Activated naive CD4-positive, alpha-beta T cell treated with anti-CD3 and anti-CD28 coated beads, Interleukin-2, amount 50 U/mL, for 16 hours (primary cell): Measurements from ENCODE around the gene RAB33B.
"Not testable (repeated sequence)": the region's sequence is repeated elsewhere in the genome, so short reads cannot be mapped to it uniquely, and the experiment has no call there.

Experiments used
- DNase-seq: peaks from one replicate; pipeline ENCODE4 v3.0.0-alpha.2; 2020

RAB33B gene

GRCh38 chr4:139454111-139455045, at the start of gene RAB33B:
Gene RAB33B (plus strand): TSS chr4:139454121. CDS start chr4:139454196, 75 bp downstream.
- DNase-seq = no peak

DNA sequence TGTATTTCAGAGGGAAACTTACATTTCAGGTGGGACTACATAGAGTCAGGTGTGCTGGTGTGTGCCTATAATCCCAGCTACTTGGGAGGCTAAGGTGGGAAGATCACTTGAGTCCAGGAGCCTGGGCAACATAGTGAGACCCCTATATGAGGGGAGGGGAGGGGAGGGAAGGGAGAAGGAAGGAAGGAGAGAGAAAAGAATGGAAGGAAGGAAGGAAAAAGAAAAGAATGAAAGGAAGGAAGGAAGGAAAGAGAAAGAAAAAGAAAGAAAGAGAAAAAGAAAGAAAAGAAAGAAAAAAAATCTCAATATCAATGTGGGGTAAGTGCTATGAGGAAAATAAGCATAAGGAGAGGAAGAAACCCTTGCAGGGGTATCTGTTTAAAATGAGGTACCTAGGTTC, 43.6 kb upstream of the RAB33B start:
- DNase-seq = no peak

- not testable (repeated sequence) for DNase-seq
Observed at GRCh38 chr4:139414671-139415210, 39.2 kb upstream of the RAB33B start.

- no peak for DNase-seq
Observed at GRCh38 chr4:139416073-139416673, 37.7 kb upstream of the RAB33B start.

DNA sequence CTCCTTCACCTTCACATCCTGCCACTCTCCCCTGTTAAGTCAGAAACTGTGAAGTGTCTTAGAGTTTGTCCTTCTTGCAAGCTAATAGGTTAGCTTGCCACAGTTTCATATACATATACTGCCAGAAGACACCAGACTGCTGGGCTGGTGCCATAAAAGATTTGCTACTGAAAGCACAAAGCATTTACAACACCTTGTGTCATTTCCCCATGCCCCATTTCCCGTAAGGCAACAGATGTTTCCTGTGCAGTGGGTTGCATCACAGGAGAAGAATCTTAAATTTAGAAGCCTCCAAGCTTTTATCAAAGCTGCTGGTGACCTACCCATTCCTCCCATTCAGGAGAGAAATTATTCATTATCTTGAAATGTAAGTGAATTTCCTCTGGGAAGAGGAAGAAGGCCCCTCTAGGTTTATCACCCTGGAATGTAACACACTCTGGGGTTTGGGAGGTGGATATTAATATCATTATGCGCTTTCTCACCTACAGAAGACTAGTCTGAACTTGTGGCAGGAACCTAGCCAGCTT, 34.5 kb upstream of the RAB33B start:
- DNase-seq = no peak

DNA sequence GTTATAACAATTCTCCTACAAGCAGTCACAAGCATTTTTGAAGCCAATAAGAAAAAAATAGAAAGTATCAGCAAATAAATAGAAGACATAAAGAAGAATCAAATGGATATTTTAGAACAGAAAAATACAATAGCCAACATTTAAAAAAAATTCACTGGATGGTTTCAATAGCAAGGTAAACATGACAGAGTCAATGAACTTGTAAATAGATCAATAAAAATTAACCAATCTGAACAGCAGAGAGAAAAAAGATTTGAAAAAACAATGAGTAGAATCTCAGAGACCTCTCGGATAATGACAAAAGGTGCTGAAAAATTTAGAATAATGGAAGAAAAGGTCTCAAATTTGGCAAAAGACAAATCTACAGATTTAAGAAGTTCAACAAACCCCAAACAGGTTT, 33.3 kb upstream of the RAB33B start:
- no peak for DNase-seq

DNA sequence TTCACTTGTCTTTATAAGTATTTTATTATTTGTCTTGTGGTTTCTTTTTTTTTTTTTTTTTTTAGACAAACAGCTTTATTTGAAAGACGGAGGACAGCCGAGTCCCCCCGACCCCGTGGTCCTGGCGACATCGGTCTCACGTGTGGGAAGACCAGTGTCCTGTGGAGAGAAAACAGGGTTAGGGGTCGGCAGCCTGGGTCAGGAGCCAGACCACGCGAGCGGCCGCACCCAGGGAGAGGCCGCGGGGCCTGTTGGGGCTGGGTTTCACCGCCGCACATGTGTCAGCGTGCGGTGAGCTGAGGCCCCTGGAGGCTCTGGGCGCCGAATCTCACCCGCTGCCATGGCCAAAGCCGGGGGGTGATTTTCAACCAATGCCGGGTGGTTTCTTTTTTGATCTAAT, 17.8 kb upstream of the RAB33B start:
- no peak for DNase-seq

- no peak for DNase-seq
Observed at GRCh38 chr4:139438141-139438540, 15.8 kb upstream of the RAB33B start.

DNA sequence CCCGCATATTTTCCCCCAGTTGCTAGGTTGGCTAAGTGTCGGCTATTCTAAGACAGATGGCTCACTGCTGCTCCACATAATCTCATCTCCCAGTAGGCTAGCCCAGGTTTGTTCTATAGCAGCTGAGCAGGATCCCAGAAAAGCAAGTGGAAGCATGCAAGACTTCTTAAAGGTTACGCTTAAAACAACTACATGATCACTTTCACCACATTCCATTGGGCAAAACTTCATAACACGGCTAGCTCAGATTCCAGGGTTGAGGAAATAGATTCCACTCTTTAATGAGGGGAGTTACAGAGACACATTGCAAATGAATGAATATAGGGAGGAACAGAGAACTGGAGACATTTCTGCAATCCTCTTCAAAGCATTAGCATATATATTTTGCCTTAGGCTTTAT, 12.9 kb upstream of the RAB33B start:
- DNase-seq = no peak

DNA sequence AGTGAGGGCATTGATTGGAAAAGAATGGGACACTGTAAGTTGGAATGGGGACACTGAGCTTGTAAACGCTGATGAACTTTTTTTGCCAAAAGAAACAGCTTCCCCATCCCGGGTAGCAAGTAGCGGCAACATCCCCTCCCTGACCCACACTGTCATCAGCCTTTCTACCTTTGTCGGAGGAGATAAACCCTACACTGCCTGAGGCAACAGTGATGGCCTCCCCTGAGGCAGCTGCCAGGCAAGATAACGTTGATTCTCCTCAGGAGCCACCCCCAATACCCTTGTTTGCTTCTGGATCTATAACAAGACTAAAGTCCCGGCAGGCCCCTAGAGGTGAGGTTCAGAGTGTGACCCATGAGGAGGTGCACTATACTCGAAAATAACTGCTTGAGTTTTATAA, 10.3 kb upstream of the RAB33B start:
- DNase-seq = no peak

GRCh38 chr4:139444881-139445280, 9.0 kb upstream of the RAB33B start:
- DNase-seq = not testable (repeated sequence)

- not testable (repeated sequence) for DNase-seq
Observed at GRCh38 chr4:139447078-139447477, 6.8 kb upstream of the RAB33B start.

GRCh38 chr4:139450586-139450985, 3.3 kb upstream of the RAB33B start:
- no peak for DNase-seq

DNA sequence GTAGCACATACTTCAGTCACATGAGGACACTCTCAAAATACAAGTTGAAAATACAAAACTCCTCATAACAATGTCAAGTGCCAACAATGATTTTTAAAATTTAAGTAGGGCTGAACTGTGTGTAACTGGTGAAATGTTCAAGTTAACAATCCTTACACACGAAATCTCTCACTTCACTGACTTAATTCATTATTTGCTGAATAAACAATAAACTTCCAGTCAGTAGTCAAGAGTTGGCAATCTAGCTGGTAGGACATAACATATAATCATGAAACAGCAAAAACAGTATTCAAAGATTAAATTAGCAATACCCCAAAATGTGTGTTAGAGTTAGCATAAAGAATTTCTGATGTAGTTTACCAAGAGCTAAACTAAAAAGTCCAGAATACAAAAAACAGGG, 1.9 kb upstream of the RAB33B start:
- no peak for DNase-seq

DNA sequence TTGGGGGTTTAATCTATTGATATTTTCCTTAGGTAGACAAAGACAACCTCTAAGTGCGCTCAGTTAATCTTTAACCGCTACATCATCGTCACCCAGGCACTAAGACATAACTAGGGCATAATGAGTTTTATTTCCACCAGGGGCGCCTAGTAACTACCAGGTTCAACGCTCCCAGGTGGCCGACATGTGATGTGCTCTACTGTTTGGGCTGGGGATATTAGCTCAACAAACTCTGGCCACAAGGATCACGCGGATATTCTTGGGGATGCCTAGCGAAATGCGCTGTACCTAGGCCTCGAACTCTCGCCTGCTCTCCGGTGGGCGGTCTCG, 915 bp upstream of the RAB33B start:
- DNase-seq = peak; percentile 65

- peak; percentile 96 for DNase-seq
Observed at GRCh38 chr4:139453371-139454110, 380 bp upstream of the RAB33B start.

DNA sequence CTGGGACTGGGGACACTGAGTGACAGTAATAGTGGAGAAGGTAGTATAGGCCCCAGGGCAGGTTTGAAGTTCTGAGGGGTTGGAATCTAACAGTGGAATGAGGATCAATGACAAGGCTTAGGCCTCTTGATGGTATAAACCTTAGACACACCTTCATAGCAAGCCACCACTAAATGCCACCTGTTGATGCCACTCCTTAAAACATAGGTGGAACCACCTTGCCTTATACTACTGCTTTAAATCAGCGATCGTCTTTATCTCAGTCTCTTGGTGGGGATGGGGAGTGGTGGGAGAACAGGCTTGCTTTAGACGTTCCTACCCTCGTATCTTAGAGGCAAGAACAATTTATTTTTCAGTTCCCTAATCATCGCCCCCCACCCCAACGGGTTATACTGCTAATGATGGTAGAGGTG, 1.2 kb downstream of the RAB33B start:
- DNase-seq = no peak

DNA sequence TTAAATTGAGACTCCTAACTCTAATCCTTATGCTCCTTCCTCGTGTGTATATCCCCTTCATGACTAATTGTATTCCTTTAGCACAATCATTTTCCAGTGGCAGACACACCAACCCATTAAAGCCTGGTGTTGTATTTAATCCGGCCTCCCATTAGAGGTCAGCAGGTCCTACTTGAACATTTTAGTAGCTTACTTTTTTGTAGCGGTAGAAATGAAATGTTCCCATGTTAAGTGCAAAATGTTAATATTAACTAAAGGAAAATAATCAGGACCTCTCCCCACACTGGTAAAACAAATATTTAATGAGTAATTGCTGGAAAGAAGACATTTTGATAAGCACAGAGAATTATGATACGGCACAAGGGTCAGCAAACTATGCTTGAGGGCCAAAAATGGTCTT, 3.4 kb downstream of the RAB33B start:
- DNase-seq = no peak

GRCh38 chr4:139458543-139458942, 4.6 kb downstream of the RAB33B start:
- no peak for DNase-seq

DNA sequence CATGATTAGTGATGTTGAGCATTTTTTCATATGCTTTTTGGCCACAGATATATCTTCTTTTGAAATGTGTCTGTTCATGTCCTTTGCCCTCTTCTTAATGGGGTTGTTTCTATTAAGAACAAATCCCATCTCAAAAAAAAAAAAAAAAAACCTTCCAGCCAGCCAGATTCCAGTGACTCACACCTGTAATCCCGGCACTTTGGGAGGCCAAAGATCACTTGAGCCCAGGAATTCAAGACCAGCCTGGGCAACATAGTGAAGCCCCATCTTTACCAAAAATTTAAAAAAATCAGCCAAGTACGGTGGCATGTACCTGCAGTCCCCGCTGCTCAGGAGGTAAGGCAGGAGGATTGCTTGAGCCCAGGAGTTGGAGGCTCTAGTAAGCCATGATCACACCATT, 5.1 kb downstream of the RAB33B start:
- DNase-seq = no peak

GRCh38 chr4:139460565-139460964, 6.6 kb downstream of the RAB33B start:
- DNase-seq = no peak

DNA sequence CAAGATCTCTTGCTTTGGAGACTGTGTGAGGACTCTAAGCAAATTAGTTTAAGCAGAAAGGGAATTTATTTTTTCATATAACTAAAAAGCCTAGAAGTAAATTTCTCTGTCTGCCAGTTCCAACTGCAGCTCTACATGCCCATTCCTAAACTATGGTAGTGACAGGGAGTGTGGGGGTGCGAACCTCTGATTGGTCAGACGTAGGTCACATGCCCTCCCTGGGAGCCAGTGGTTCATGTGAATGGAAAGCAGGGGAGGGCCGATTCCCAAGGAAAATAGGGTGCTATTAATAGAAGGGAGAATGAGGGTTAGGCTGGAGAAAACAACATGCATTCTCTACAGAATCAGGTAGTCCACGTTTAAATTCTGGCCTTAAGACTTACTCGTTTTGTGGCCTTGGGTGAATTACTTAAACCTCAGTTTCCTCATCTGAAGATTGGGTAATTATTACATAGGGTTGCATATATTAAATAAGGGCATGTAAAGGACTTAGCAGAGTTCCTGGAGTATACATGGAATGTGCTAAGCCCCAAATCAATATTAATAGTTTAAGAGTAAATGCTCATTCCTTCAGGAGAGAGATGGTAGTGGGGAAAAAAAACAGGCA, 7.2 kb downstream of the RAB33B start:
- no peak for DNase-seq

DNA sequence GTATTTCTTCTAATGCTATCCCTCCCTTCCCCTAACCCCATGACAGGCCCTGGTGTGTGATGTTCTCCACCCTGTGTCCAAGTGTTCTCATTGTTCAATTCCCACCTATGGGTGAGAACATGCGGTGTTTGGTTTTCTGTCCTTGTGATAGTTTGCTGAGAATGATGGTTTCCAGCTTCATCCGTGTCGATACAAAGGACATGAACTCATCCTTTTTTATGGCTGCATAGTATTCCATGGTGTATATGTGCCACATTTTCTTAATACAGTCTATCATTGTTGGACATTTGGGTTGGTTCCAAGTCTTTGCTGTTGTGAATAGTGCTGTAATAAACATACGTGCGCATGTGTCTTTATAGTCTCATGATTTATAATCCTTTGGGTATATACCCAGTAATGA, 10.6 kb downstream of the RAB33B start:
- not testable (repeated sequence) for DNase-seq
